HG03159 (cell line): ENCODE measurements around the gene PATJ.
"Not testable (repeated sequence)": the region's sequence is repeated elsewhere in the genome, so short reads cannot be mapped to it uniquely, and the experiment has no call there.

Experiments
- ATAC-seq: cut with Tn5 transposase; IDR thresholded peaks from one replicate; pipeline ENCODE4 v1.9.1; 2021; ENCODE audit warnings: mild to moderate bottlenecking, moderate library complexity; ENCODE audit not compliant: unreplicated experiment

The PATJ gene

GRCh38 chr1:61875198-61875597 lies 132.9 kb downstream of the PATJ start:
- no peak for ATAC-seq

GRCh38 chr1:61879887-61880474 lies 137.7 kb downstream of the PATJ start:
- not testable (repeated sequence) for ATAC-seq

GRCh38 chr1:61887076-61887867 lies 145.0 kb downstream of the PATJ start:
- ATAC-seq, result no peak

- no peak for ATAC-seq
Observed at GRCh38 chr1:61887931-61888564, 145.8 kb downstream of the PATJ start.

GRCh38 chr1:61888808-61889207 lies 146.5 kb downstream of the PATJ start:
- ATAC-seq, result no peak

- ATAC-seq, result not testable (repeated sequence)
Observed at GRCh38 chr1:61890435-61890834, 148.2 kb downstream of the PATJ start.

- ATAC-seq, result no peak
Observed at GRCh38 chr1:61892977-61893376, 150.7 kb downstream of the PATJ start.

- ATAC-seq, result not testable (repeated sequence)
Observed at GRCh38 chr1:61894296-61894695, 152.0 kb downstream of the PATJ start.

GRCh38 chr1:61895175-61895574 lies 152.9 kb downstream of the PATJ start:
- no peak for ATAC-seq

GRCh38 chr1:61898658-61899057 lies 156.4 kb downstream of the PATJ start:
- no peak for ATAC-seq

- ATAC-seq, result no peak
Observed at GRCh38 chr1:61904354-61904753, 162.1 kb downstream of the PATJ start.

GRCh38 chr1:61907102-61907501 lies 164.8 kb downstream of the PATJ start:
- ATAC-seq, result no peak

- no peak for ATAC-seq
Observed at GRCh38 chr1:61910035-61910434, 167.8 kb downstream of the PATJ start.

- no peak for ATAC-seq
Observed at GRCh38 chr1:61914823-61915482, 172.7 kb downstream of the PATJ start.

GRCh38 chr1:61921435-61921834 lies 179.2 kb downstream of the PATJ start:
- ATAC-seq, result no peak

GRCh38 chr1:61922950-61923480 lies 180.7 kb downstream of the PATJ start:
- no peak for ATAC-seq

GRCh38 chr1:61925591-61926298 lies 183.5 kb downstream of the PATJ start:
- no peak for ATAC-seq

GRCh38 chr1:61926597-61926996 lies 184.3 kb downstream of the PATJ start:
- ATAC-seq, result no peak

- ATAC-seq, result no peak
Observed at GRCh38 chr1:61930116-61930645, 187.9 kb downstream of the PATJ start.

- ATAC-seq, result no peak
Observed at GRCh38 chr1:61931587-61932279, 189.5 kb downstream of the PATJ start.
